ENCODE results near the gene MUC5AC. TPM values are rescaled to one million over a fixed set of nuclear protein-coding genes. Genes with fewer than 3 reads are reported as not detected.
"Not testable (repeated sequence)": the region's sequence is repeated elsewhere in the genome, so short reads cannot be mapped to it uniquely, and the experiment has no call there.

Gene MUC5AC
- polyA plus RNA-seq, 4 donors = 0.01 to 0.02 TPM; not detected in 2

DNA sequence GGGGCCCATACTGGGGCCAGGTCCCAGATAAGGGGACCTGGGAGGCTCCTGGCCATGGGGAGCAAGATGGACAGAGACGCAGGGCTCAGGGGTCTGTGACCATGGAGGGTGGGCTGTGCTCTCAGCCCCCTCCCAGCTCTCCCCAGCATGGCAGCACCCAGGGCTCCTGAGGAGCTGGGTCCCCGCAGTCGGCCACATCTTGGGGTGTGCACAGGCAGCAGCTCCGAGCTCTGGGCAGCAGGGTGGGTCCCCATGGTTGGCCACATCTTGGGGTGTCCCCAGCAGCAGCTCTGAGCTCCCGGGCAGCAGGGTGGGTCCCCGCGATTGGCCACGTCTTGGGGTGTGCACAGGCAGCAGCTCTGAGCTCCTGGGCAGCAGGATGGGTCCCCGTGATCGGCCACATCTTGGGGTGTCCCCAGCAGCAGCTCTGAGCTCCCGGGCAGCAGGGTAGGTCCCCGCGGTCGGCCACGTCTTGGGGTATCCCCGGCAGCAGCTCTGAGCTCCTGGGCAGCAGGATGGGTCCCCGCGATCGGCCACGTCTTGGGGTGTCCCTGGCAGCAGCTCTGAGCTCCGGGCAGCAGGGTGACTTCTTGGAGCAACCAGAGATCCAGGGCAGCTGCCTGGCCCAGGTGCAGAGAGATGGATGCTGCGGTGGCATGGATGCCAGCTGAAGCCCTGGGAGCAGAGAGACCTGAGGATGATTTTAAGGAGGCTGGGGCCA is 46.8 kb downstream of the MUC5AC start:
- no peak for DNase-seq (ENCODE audit: low read depth in 4 of 4, low spot score in 2 of 4)

DNA sequence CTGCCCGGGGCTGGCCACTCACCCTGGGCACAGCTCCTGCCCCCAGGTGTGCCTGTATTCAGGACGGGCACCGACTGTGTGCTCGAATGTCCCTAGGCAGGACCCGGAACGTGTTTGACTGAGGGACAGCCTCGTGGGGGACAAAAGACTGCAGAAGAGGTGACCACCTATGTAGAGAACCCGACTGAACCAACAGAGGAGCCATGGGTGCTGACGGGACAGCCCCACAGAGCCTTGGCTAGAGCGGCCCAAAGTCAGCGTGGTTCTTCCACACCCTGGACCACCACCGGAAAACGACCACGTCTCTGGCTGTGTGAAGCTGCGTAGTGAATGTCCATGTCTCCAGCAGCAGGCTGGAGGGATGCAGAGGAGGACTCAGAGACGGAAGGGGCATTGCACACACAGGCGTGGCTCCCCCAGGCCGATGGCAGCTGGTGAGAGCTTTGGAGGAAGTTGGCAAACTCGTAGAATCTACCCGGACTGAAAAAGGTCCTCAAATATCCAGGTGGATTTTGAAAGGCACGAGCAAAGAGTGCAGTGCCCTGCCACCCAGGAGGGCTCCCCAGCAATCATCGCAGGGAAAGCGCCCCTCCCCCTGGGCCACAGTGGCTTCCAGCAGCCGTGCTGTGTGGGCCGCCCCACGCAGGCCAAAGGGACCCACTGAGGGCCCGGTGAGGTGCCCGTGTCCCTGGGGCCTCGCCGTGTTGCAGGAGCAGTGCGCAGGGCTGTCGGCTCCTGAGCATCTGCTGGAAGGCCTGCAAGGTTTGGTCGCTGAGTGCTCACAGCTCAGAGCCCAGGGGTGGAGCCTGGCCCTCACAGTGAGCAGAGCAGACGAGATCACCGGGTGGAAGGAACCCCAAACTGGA is 47.6 kb downstream of the MUC5AC start:
- DNase-seq (ENCODE audit: low read depth in 4 of 4, low spot score in 2 of 4) = no peak

- DNase-seq (ENCODE audit: low read depth in 4 of 4, low spot score in 2 of 4) = no peak
Observed at GRCh38 chr11:1205987-1206331, 48.2 kb downstream of the MUC5AC start.

- DNase-seq (ENCODE audit: low read depth in 4 of 4, low spot score in 2 of 4) = no peak
Observed at GRCh38 chr11:1206391-1207271, 48.9 kb downstream of the MUC5AC start.

DNA sequence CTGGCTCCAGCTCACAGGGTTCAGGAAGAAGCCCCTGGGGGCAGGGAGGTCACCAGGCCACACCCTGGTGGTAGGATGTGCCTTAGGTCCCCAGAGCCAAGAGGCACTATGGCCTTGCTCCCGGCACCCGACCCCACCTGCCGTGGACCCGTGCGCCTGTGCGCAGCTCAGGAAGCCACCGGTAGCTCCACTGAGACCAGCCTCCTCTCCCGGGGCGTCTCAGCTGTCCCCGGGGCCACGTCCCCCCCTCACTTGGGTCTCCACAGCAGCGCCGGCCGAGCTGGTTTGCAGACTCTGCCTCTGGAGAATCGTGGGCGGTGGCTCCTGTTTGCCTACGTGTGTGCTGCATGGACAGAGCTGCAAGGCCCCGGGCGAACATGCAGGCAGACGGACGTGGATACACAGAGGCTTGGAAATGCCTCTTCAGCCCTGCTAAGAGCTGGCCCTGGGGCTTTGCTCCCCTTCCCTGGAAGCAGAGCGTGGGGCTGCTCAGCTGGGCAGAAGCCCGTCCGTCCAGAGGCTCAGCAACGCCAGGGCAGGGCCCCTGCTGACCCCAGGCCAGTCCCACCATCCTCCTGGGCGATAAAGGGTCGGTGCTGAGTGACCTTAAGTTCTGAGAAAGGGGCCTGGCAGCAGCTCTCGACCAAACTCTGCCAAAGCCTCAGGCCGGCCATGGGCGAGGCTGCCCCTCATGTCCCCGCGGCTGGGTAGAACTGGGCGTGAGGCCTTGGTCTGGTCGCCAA is 49.8 kb downstream of the MUC5AC start:
- DNase-seq (ENCODE audit: low read depth in 4 of 4, low spot score in 2 of 4) = no peak

- no peak for DNase-seq (ENCODE audit: low read depth in 4 of 4, low spot score in 2 of 4)
Observed at GRCh38 chr11:1208144-1208393, 50.3 kb downstream of the MUC5AC start.

- DNase-seq (ENCODE audit: low read depth in 4 of 4, low spot score in 2 of 4) = no peak
Observed at GRCh38 chr11:1208394-1209261, 50.9 kb downstream of the MUC5AC start.

DNA sequence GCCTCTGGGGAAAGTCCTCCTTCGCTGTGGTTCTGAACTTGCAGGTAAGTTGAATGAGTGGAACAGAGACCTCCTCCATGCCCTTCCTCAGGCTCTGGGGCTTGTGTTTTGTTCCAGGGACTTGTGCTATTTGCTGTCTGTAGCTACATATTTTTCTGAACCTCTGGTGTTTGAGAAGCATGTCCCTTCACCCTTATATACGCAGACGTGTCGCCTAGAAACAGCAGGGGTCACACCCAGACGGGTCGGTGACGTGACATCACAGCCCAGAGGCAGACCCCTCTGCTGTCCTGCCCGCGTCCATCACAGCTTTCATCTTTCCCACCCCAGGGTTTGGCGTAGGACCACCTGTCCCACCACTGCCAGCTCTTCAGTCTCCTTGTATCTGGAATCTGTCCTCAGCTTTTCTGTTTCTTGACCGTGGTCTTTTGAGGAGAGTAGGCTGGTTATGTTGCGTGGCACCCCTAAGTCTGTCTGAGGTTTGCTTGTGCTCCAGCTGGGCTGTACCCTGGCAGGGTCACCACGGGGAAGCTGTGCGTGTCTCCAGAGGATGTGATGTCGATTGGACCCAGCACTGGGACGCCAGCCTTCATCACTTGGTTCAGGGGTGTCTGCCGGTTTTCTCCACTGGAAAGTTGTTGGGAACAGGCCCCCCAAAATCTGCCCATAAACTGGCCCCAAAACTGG is 51.8 kb downstream of the MUC5AC start:
- DNase-seq (ENCODE audit: low read depth in 4 of 4, low spot score in 2 of 4) = no peak

GRCh38 chr11:1211838-1212237 is 54.1 kb downstream of the MUC5AC start:
- no peak for DNase-seq (ENCODE audit: low read depth in 4 of 4, low spot score in 2 of 4)

DNA sequence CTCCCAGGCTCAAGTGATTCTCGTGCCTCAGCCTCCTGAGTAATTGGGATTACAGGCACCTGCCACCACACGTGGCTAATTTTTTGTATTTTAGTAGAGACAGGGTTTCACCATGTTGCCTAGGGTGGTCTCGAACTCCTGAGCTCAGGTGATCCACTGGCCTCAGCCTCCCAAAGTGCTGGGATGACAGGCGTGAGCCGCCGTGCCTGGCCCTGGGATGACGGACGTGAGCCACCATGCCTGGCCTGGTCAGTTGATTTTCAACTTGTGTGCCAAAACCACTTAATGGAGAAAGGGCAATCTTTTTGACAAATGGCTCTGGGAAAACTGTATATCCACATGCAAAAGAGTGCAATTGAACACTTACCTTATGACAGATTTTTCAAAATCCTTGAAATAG is 58.1 kb downstream of the MUC5AC start:
- not testable (repeated sequence) for DNase-seq (ENCODE audit: low read depth in 4 of 4, low spot score in 2 of 4)

- no peak for DNase-seq (ENCODE audit: low read depth in 4 of 4, low spot score in 2 of 4)
Observed at GRCh38 chr11:1217151-1217550, 59.4 kb downstream of the MUC5AC start.

DNA sequence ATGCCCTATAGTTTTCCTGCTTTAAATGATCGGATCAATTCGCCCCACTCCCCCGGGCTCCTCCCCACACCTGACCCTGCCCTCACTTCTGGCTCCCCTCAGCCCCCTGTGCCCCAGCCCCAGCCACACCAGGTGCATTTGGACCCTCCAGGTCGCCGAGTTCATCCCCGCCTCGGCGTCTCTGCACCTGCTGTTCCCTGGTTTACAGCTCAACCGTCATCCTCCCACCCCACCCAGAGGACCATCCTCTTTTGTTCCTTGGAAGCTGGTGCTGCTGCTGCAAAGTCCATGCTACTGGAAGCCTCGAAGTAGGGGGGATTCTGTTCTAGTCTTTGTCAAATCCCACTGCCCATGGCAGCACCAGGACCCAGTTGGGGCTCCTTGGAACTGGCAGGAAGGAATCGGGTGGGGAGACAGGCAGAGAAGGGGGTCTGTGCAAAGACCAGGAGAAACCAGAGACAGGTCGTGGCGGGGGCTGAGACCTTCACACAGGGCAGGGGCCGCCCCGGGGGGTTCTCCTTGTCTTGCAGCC is 60.6 kb downstream of the MUC5AC start:
- no peak for DNase-seq (ENCODE audit: low read depth in 4 of 4, low spot score in 2 of 4)

GRCh38 chr11:1218788-1219445 is 61.2 kb downstream of the MUC5AC start:
- no peak for DNase-seq (ENCODE audit: low read depth in 4 of 4, low spot score in 2 of 4)

GRCh38 chr11:1219446-1219833 is 61.7 kb downstream of the MUC5AC start:
- no peak for DNase-seq (ENCODE audit: low read depth in 4 of 4, low spot score in 2 of 4)

DNA sequence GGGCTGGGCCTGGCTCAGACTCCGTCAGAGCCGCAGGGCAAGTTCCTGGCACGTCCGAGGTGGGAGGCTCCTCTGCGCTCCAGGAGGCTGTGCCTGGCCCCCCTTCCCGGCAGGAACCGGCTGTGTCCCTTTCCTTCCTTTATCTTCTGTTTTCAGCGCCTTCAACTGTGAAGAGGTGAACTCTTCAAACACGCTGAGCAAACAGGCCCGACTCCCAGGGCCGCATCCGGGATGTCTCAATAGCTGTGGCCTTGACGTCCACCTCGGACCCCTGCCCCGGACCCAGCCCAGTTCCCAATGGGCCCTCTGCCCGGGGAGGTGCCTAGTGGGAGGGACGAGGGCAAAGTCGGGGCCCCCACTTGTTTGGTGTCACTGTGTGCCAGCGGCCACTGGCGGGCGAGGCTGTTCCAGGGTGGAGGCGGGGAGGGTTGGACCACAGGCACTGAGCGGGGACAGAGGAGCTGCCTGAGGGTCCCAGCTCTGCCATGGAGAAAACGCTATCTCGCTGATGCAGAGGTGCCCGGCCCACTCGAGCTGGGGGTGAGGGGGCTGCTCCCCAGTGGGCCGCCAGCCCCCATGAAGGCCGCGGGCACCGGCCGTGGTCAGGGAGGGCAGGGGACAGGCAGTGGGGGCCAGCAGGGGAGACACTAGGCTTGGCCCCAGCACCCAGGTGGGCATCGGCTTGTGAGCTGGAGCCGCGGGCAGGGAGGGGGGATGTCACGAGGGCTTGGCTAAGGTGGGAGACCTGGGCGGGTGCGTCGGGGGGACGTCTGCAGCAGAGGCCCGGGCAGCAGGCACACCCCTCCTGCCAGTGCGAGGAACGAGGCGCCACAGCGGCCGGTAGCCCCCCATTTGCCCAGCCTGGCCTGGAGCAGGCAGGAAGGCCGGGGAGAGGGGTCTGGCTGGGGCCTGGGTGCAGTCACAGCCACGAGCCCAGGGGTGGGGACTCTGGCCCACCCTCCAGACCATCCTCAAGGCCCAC is 62.4 kb downstream of the MUC5AC start:
- DNase-seq (ENCODE audit: low read depth in 4 of 4, low spot score in 2 of 4) = no peak

- no peak for DNase-seq (ENCODE audit: low read depth in 4 of 4, low spot score in 2 of 4)
Observed at GRCh38 chr11:1220941-1221721, 63.4 kb downstream of the MUC5AC start.
